ENCODE results near the gene OSBPL8. TPM values are rescaled to one million over a fixed set of nuclear protein-coding genes. Genes with fewer than 3 reads are reported as not detected.

The OSBPL8 gene
- total and polyA plus RNA-seq, 2 experiments from 2014 or later: 64.4 to 73.4 TPM

DNA sequence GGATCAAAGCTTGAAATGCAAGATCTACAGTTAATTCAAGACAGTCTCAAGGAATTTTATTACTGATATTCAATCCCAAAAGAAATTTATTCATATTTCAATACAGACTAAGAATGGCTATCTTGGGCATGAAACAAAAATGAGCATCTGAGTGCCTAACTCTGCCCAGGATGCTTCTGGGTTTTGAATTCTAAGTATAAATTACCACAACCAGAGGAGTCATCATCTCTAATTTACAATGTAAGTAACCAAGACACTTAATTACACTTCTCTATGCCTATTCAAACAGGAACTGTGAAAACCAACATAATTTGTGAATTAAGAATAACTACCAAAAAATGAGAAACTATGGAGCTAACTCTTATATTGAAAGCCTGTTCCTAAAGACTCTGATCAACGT, 14.1 kb downstream of the OSBPL8 start:
- Histone ChIP-seq H3K4me3 (no peak overlapping the region), H3K9ac (no peak overlapping the region), H3K36me3 (ENCODE audit: low read depth) (no peaks in the 10 kb centered on the region), H3K4me1 (ENCODE audit: insufficient read depth) (peaks cover 33% of the 10 kb centered on the region), H3K4me2 (ENCODE audit: unreplicated experiment) (no peak overlapping the region), H3K79me2 (ENCODE audit: insufficient read depth) (peaks cover 100% of the 10 kb centered on the region), H2AFZ (no peak overlapping the region), H4K20me1 (ENCODE audit: insufficient read depth) (no peaks in the 10 kb centered on the region; the same call in 1 of the 2 replicates), H3K27me3 (replicated peaks; ENCODE audit: insufficient read depth) (no peaks in the 10 kb centered on the region), H3K27ac (no peak overlapping the region), H3F3A (ENCODE audit: insufficient read depth) (peaks cover 5% of the 10 kb centered on the region), H3K9me2 (ENCODE audit: insufficient read depth) (no peaks in the 10 kb centered on the region), H3K9me3 (ENCODE audit: low read depth) (no peaks in the 10 kb centered on the region)
- no peak for DNase-seq
- TF ChIP-seq EZH2 (IDR thresholded peaks at IDR 0.05; ENCODE audit: insufficient read depth, poor library complexity, severe bottlenecking) (no peak), EZH2phosphoT487 (IDR thresholded peaks at IDR 0.05; ENCODE audit: insufficient read depth, low read depth) (no peak)
- WGBS, 2 experiments (ENCODE audit: low coverage in 1 of 2, low lambda C conversion rate in 2 of 2, missing lambda C conversion rate in 2 of 2): 93 to 94% methylated on average over 1 of the region's 1 CpG
- in situ Hi-C loops (cut with MboI): no loop called here

DNA sequence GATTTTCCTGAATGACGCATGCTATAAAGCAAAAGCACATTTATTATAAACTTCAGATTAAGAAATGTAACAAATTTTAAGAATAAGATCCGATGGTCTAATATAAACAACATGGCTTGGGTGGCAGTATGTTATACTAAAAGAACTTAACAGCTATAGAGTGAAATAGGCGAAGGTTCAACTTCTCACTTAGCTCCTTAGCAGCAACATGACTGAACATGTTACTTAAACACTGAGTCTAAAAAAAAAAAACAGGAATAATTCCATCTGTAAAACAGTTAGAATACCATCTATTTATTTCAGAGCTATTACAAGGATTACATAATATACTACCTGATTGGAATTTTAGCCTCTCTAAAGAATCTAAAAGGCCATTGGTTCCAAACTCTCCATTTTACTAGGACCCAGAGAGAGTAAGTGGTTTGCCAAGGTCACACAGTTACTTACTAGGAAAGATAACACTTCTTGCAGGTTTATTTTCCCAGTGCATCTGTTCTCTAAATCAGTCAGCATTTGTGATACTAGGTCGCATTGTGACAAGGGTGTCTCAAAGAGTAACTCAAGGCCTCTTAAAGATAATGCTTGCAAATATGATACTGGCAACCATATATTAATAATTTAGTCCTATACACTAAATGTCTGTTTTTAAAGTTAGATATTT, 14.8 kb downstream of the OSBPL8 start:
- WGBS, 2 experiments (ENCODE audit: low coverage in 1 of 2, low lambda C conversion rate in 2 of 2, missing lambda C conversion rate in 2 of 2): 96% methylated on average over 4 of the region's 4 CpGs
- H3K79me2 ChIP-seq (ENCODE audit: insufficient read depth): peaks cover 100% of the 10 kb centered on the region
- TF ChIP-seq EZH2 (IDR thresholded peaks at IDR 0.05; ENCODE audit: insufficient read depth, poor library complexity, severe bottlenecking): no peak
- no peak for TF ChIP-seq EZH2phosphoT487 (IDR thresholded peaks at IDR 0.05; ENCODE audit: insufficient read depth, low read depth)

DNA sequence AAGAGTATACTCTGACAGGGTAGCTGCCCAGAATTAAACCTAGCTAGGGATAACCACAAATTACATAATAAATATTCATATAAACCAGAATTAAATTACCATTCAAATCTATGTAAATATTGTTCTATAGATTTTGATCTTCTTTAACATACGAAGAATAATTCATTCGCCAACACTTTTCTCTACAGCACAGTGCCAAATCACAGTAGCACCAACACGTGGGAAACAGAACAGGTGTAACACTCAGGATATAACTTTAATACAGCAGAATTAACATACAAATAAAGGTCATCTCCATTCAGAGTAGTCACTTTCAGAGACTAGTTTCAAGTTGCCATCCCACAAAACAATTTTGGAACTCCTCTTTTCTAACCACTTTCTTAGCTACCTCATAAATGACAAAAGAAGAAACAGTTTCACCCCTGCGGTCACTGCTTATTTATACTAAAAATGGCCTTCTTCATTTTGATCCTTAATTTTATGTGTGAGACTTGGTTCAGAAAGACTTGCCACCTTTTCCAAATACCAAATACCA, 15.7 kb downstream of the OSBPL8 start:
- Histone ChIP-seq H3K36me3 (ENCODE audit: low read depth) (no peaks in the 10 kb centered on the region), H3K27me3 (replicated peaks; ENCODE audit: insufficient read depth) (no peaks in the 10 kb centered on the region), H3K4me1 (ENCODE audit: insufficient read depth) (peaks cover 24% of the 10 kb centered on the region), H3K4me3 (no peak overlapping the region), H3F3A (ENCODE audit: insufficient read depth) (peaks cover 3% of the 10 kb centered on the region), H3K4me2 (ENCODE audit: unreplicated experiment) (no peak overlapping the region), H2AFZ (no peak overlapping the region), H3K79me2 (ENCODE audit: insufficient read depth) (peaks cover 100% of the 10 kb centered on the region), H4K20me1 (ENCODE audit: insufficient read depth) (no peaks in the 10 kb centered on the region; the same call in 1 of the 2 replicates), H3K9me2 (ENCODE audit: insufficient read depth) (no peaks in the 10 kb centered on the region), H3K9me3 (ENCODE audit: low read depth) (no peaks in the 10 kb centered on the region), H3K27ac (no peak overlapping the region), H3K9ac (no peak overlapping the region)
- TF ChIP-seq EZH2phosphoT487 (IDR thresholded peaks at IDR 0.05; ENCODE audit: insufficient read depth, low read depth) (no peak), EZH2 (IDR thresholded peaks at IDR 0.05; ENCODE audit: insufficient read depth, poor library complexity, severe bottlenecking) (no peak)
- no peak for DNase-seq
- in situ Hi-C loops (cut with MboI): no loop called here
- 97% methylated on average over 4 of the region's 4 CpGs for WGBS, 2 experiments (ENCODE audit: low coverage in 1 of 2, low lambda C conversion rate in 2 of 2, missing lambda C conversion rate in 2 of 2)

More for the DNA sequence above, 14.8 kb downstream of the OSBPL8 start:
- Histone ChIP-seq H4K20me1 (ENCODE audit: insufficient read depth) (no peaks in the 10 kb centered on the region; the same call in 1 of the 2 replicates), H3K4me1 (ENCODE audit: insufficient read depth) (peaks cover 33% of the 10 kb centered on the region), H3K4me2 (ENCODE audit: unreplicated experiment) (no peak overlapping the region), H2AFZ (no peak overlapping the region), H3K36me3 (ENCODE audit: low read depth) (no peaks in the 10 kb centered on the region), H3K27me3 (replicated peaks; ENCODE audit: insufficient read depth) (no peaks in the 10 kb centered on the region), H3K9ac (no peak overlapping the region), H3F3A (ENCODE audit: insufficient read depth) (peaks cover 5% of the 10 kb centered on the region), H3K4me3 (no peak overlapping the region), H3K9me2 (ENCODE audit: insufficient read depth) (no peaks in the 10 kb centered on the region), H3K9me3 (ENCODE audit: low read depth) (no peaks in the 10 kb centered on the region), H3K27ac (no peak overlapping the region)
- no peak for DNase-seq
- in situ Hi-C loops (cut with MboI): no loop called here

DNA sequence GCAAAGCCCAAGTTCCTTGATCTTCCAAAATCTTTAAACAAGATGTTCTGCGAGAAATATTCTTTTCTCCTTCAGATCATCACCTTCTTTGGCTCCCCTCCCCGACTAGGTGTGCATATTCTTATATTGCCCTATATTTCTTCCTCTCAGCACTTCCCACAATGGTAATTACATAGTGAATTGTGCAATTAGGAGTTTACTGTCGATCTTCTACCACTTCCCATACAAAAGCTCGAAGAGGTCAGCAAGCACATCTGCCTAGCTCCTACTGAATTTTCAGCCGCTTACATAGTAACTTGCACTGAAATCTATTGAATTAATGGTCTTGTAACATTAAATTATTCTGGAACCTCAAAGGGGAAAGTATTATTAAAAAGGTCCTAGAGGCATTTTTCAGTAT, 16.7 kb downstream of the OSBPL8 start:
- no peak overlapping the region for H2AFZ ChIP-seq
- no peaks in the 10 kb centered on the region for H3K9me3 ChIP-seq (ENCODE audit: low read depth)
- H3K27me3 ChIP-seq (replicated peaks; ENCODE audit: insufficient read depth): no peaks in the 10 kb centered on the region
- no peaks in the 10 kb centered on the region; the same call in 1 of the 2 replicates for H4K20me1 ChIP-seq (ENCODE audit: insufficient read depth)
- no peak overlapping the region for H3K4me2 ChIP-seq (ENCODE audit: unreplicated experiment)
- no peaks in the 10 kb centered on the region for H3K9me2 ChIP-seq (ENCODE audit: insufficient read depth)
- TF ChIP-seq EZH2 (IDR thresholded peaks at IDR 0.05; ENCODE audit: insufficient read depth, poor library complexity, severe bottlenecking) (no peak), EZH2phosphoT487 (IDR thresholded peaks at IDR 0.05; ENCODE audit: insufficient read depth, low read depth) (no peak)
- H3F3A ChIP-seq (ENCODE audit: insufficient read depth): no peaks in the 10 kb centered on the region; the same call in 1 of the 2 replicates
- DNase-seq: no peak
- no peak overlapping the region for H3K27ac ChIP-seq
- H3K79me2 ChIP-seq (ENCODE audit: insufficient read depth): peaks cover 100% of the 10 kb centered on the region
- 96 to 99% methylated on average over 5 of the region's 5 CpGs for WGBS, 2 experiments (ENCODE audit: low coverage in 1 of 2, low lambda C conversion rate in 2 of 2, missing lambda C conversion rate in 2 of 2)
- H3K4me3 ChIP-seq: no peak overlapping the region
- H3K4me1 ChIP-seq (ENCODE audit: insufficient read depth): peaks cover 15% of the 10 kb centered on the region
- no peaks in the 10 kb centered on the region for H3K36me3 ChIP-seq (ENCODE audit: low read depth)
- in situ Hi-C loops (cut with MboI): no loop called here
- no peak overlapping the region for H3K9ac ChIP-seq
